Adipose tissue (tissue), 3 donors: ENCODE results near the gene INTS14. TPM values are rescaled to one million over a fixed set of nuclear protein-coding genes. Genes with fewer than 3 reads are reported as not detected.
A peak's percentile ranks its signal among the peaks of the same experiment; 100 is the strongest.

Experiments
- H3K27ac ChIP-seq: one replicate; pipeline ENCODE4 v1.5.1; 2013; ENCODE audit warnings: low read depth, low read length
- WGBS, 3 donors: extraction: QIAGEN DNeasy Blood & Tissue Kit; methylation state at CpG; one replicate each; pipeline ENCODE4 v1.1.7; 2013; 5-methylcytosine and 5-hydroxymethylcytosine counted together
- polyA plus RNA-seq, 3 donors: library from polyadenylated mRNA; stranded (reverse); fragments of 200-250 nt; gene quantifications; one replicate each; pipeline ENCODE4 v1.2.3, GENCODE V29; 2013
- donor health status: healthy with polysubstance abuse.
- donor health status: Bipolar disorder and iron deficiency.
- donor health status: healthy.

The INTS14 gene
- 10 to 100 TPM; 15.1 to 17.3 (median 15.7) TPM for polyA plus RNA-seq

- H3K27ac ChIP-seq = peak within 1 kb of the TSS; percentile 25
- WGBS, 3 donors = 0 to 1% (median 0%) methylated on average over 61 to 64 of the region's 64 CpGs
Observed at GRCh38 chr15:65610871-65611718, at the start of gene INTS14. INTS14 (minus strand) TSS chr15:65611131; CDS start chr15:65607380, 3,751 bp downstream.

GRCh38 chr15:65659502-65660052 lies 48.6 kb upstream of the INTS14 start:
- H3K27ac ChIP-seq = no peak overlapping the region
- 85 to 97% (median 89%) methylated on average over 4 of the region's 4 CpGs for WGBS, 3 donors

GRCh38 chr15:65655457-65655856 lies 44.5 kb upstream of the INTS14 start:
- WGBS, 3 donors = 77 to 90% (median 83%) methylated on average over 4 of the region's 4 CpGs
- no peak overlapping the region for H3K27ac ChIP-seq

GRCh38 chr15:65655026-65655425 lies 44.1 kb upstream of the INTS14 start:
- WGBS, 3 donors = 89 to 94% (median 92%) methylated on average over 1 of the region's 1 CpG

DNA sequence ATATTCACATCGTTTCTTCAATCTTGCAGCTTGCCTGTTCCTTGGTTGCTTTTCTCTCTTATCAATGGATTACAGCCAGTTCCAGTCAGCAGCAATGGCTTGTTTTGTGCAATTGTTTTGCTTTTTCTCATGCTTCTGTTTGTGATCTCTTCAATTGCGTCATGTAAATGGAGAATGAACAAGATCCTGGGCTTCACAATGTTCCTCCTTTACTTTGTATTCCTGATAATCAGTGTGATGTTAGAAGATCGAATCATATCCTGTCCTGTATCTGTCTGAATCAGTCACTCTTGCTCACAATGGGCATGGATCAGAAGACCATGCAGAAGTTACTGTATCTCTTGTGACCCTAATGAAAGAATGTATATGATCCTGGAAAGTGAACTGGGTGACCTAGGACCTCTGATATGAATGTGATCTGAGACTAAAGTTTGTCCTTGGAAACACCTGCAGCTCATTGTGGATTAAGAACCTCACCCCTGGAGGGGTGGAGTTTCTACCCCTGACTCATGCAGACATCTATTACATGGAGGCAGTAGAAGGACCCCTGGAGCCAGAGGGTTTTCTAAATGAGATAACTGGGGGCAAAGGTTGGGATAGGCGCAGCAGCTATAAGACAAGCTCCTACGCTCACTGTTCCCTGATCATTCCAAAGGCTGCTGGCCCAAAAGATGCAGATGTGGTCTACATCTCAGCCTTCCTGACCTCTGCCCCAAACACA lies 43.0 kb upstream of the INTS14 start:
- WGBS, 3 donors = 90 to 91% (median 91%) methylated on average over 5 of the region's 5 CpGs
- no peak overlapping the region for H3K27ac ChIP-seq

More at GRCh38 chr15:65655026-65655425, 44.1 kb upstream of the INTS14 start:
- no peak overlapping the region for H3K27ac ChIP-seq

GRCh38 chr15:65653341-65653740 lies 42.4 kb upstream of the INTS14 start:
- H3K27ac ChIP-seq = no peak overlapping the region

- no peak overlapping the region for H3K27ac ChIP-seq
- WGBS, 3 donors = 75 to 83% (median 81%) methylated on average over 11 of the region's 11 CpGs
Observed at GRCh38 chr15:65651831-65652749, 41.2 kb upstream of the INTS14 start.

DNA sequence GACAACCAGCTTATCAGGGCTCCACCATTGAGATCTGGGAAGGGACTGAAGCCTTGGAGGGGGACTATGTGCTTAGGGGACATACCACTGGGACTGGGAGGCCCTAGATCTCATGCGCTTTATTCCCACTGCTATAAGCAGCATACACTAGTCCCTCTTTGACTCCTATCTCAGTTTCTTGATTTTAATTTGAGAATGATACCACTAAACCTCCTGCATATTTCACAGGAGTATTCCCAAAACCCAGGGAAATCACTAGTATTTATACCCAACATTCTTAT lies 40.1 kb upstream of the INTS14 start:
- H3K27ac ChIP-seq = no peak overlapping the region
- 98 to 100% (median 100%) methylated on average over 1 of the region's 1 CpG for WGBS, 3 donors

- WGBS, 3 donors = 93 to 96% (median 94%) methylated on average over 10 to 12 of the region's 12 CpGs
Observed at GRCh38 chr15:65650312-65651041, 39.5 kb upstream of the INTS14 start.

GRCh38 chr15:65646486-65646885 lies 35.6 kb upstream of the INTS14 start:
- 92 to 97% (median 95%) methylated on average over 4 of the region's 4 CpGs for WGBS, 3 donors

More at GRCh38 chr15:65650312-65651041, 39.5 kb upstream of the INTS14 start:
- H3K27ac ChIP-seq = no peak overlapping the region

GRCh38 chr15:65645392-65645791 lies 34.5 kb upstream of the INTS14 start:
- no peak overlapping the region for H3K27ac ChIP-seq
- 86 to 97% (median 97%) methylated on average over 4 of the region's 4 CpGs for WGBS, 3 donors

More at GRCh38 chr15:65646486-65646885, 35.6 kb upstream of the INTS14 start:
- H3K27ac ChIP-seq = no peak overlapping the region

- H3K27ac ChIP-seq = no peak overlapping the region
- WGBS, 3 donors = 87 to 95% (median 91%) methylated on average over 4 of the region's 4 CpGs
Observed at GRCh38 chr15:65644282-65644681, 33.4 kb upstream of the INTS14 start.

- H3K27ac ChIP-seq = no peak overlapping the region
- 62 to 80% (median 66%) methylated on average over 6 of the region's 6 CpGs for WGBS, 3 donors
Observed at GRCh38 chr15:65642594-65642993, 31.7 kb upstream of the INTS14 start.

- no peak overlapping the region for H3K27ac ChIP-seq
- WGBS, 3 donors = 54 to 64% (median 63%) methylated on average over 6 of the region's 6 CpGs
Observed at GRCh38 chr15:65641768-65642475, 31.0 kb upstream of the INTS14 start.

- H3K27ac ChIP-seq = no peak overlapping the region
- 48 to 82% (median 79%) methylated on average over 6 of the region's 6 CpGs for whole genome bisulfite sequencing, 3 donors
Observed at GRCh38 chr15:65639509-65639908, 28.6 kb upstream of the INTS14 start.

- WGBS, 3 donors = 2 to 7% (median 5%) methylated on average over 3 of the region's 3 CpGs
- no peak overlapping the region for H3K27ac ChIP-seq
Observed at GRCh38 chr15:65638681-65639089, 27.8 kb upstream of the INTS14 start.

DNA sequence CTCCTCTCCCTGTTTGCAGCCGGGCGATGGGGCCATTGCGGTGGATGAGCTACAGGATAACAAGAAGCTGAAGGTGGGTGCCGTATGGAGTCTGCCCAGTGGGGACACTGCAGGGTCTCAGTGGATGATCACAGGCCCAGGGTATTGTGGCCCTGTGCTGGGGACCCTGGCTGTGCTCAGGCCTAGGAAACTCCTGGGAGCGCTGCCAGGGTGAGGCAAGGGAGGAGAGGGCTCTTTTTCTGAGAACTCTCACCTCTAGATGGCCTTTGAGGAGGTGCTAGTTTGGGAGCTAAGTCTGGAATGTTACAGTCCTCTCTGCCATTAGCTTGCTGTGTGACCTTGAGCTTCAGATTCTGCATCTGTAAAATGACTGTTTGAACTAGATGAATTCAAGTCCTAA lies 27.2 kb upstream of the INTS14 start:
- 76 to 86% (median 83%) methylated on average over 5 of the region's 5 CpGs for WGBS, 3 donors
- H3K27ac ChIP-seq = no peak overlapping the region
